LoVo (cell line): ENCODE measurements around the gene BRD4.

ENCODE experiments used
- DNase-seq: peaks from one replicate; pipeline ENCODE4 v3.0.0-alpha.2; 2016; ENCODE audit warnings: low spot score

Gene BRD4

GRCh38 chr19:15265214-15265849, 67.0 kb downstream of the BRD4 start:
- no peak for DNase-seq

DNA sequence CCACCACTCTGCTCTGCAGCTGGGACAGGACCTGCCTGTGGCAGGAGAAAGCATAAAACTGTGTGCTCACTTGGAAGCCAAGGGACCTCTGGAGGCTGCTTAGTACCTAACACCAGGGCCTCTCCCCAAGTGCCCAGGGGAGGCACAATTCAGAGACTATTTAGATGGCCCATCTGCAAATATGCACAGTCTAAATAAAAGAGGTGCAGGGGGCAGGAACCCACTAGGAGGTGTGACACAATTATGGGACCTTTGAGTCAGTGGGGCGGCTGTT, 67.5 kb downstream of the BRD4 start:
- DNase-seq = no peak

- DNase-seq = no peak
Observed at GRCh38 chr19:15264061-15264932, 68.0 kb downstream of the BRD4 start.

DNA sequence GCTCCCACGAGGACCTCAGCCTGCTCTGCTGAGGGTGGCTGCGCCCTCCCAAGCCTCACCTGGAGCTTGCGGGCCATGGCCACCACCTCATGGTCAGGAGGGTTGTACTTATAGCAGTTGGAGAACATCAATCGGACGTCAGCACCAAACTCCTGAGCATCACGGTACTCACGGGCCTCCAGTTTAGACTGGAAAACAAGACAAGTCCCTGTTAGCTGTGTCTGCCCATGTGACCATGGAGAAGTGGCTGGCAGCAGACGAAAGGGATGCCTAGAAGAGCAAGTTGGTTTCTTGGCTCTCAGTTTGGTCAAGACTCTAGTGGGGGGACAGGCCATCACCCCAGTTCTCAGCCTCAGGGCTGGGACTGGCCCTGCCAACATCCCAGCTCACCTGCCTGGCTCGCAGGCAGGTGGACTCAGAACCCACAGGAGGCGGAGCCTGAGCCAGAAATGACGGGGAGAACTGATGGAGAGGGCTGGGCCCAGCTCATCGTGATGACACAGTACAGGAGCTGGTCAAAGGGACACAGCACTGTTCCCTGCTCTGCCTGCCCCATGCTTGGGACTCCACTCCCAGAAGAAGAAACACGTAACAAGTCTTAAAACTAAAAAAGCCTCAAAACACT, 68.9 kb downstream of the BRD4 start:
- DNase-seq = no peak

- no peak for DNase-seq
Observed at GRCh38 chr19:15262011-15262410, 70.3 kb downstream of the BRD4 start.

DNA sequence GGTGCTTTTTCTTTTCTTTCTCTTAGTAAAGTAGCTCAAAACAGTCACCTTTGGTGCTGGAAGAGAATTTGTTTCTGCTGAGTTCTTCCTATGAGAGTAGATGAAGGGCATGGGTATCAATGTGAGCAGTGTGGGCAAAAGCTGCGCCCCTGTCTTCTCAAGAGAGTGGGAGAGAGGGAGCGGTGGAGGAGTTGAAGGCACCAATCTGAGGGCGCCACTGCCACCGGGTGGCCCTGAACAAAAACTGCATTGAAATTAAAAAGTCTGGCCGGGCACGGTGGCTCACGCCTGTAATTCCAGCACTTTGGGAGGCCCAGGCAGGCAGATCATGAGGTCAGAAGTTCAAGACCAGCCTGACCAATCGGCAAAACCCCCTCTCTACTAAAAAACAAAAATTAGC, 71.4 kb downstream of the BRD4 start:
- no peak for DNase-seq

- no peak for DNase-seq
Observed at GRCh38 chr19:15259907-15260306, 72.4 kb downstream of the BRD4 start.

DNA sequence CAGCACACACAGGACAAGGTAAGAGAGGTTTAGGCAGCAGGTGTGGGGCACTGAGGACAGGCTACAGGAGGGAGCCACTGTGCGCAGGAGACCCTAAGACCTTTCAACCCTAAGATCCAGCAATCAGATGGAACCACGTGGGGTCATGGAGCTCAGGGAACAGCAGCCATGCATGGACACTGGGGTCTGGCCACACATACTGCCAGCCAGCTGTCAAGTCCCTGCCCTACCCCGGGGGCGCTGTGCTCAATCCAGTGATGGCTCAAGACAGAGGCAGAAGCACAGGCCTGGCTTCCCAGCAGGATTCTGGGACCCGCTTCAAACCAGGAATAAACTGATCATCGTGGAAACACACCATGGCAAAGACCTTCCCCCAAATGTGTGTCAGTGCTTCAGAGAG, 74.6 kb downstream of the BRD4 start:
- DNase-seq = no peak

DNA sequence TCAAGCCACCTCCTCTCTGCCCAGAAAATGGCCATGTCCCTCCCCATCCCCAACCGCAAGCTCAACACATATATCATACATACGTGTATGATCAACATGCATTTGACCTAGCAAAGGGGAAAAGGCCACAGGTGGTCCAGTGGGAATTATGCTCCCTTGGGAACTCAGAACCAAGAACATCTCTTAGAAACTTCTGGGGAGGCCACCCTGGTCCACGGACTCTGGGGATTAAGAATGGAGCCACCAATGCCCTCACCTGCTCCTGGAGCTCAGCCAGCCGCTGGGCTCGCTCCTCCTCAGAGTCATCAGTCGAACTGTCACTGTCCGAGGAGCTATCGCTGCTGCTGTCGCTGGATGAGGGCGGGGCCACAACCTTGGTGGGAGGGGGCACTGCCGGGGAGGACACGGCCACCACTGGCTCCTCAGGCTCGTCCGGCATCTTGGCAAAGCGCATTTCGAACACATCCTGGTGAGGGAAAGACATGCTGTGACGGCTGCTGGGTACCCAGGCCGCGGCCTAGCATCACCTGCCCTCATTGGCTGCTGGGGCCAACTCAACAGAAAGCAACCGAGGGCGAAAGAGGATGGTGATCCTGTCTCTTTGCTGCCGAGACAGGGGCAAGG, 75.5 kb downstream of the BRD4 start:
- no peak for DNase-seq

GRCh38 chr19:15255359-15255990, 76.9 kb downstream of the BRD4 start:
- no peak for DNase-seq

DNA sequence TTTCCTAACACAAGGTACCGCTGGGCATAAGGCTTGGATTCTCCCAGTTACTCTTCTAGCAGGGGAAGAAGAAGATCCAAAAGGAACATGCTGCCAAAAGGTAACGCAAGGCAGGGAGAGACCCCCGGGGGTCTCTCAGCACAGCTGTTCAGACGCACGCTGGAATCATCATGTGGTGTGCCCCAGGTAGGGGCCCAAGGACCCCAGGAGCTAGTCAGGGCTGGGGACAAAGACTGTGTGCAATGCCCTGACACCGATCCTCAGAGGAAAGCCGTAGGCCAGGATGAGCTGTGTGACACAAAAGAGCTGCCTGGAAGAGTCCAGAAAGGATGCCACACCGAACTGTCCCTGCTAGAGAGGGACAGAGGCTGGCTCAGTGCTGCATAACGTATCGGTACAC, 77.8 kb downstream of the BRD4 start:
- DNase-seq = no peak

DNA sequence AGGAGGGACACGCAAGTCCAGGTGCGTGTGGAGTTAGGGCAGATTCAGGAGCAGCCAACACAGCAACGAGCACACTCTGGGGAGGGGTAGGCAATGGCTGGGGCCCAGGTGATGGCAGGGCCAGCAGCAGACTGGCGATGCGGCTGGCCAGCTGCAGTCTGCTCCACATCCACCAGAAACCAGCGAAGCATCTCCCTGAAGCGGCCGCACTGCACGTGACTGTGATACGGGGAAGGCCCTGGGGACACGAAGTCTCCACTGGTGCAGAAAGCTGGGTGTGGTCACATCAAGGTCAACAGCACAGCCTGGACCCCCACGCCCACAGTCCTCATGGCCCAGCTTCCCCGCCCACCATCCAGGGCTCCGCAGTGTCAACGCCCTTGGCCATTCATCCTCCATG, 78.8 kb downstream of the BRD4 start:
- DNase-seq = no peak

DNA sequence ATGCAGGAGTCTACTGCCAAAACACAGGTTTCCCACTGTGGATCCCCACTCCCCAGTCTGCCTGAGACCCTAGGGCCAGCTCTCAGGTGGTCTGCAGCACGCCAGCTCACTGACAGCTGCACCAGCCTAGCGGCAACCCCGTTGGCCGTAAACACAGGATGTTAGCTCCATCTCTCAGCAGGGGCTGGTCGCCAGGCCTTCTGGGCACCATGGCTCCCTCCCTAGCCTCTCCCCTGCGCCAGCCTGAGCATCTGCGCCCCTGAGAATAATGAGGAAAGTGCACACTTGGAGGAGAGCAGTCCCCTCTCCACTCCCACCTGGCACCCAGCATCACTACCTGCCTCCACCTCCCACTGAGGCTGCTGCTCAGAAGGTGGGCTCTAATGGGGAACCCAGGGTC, 79.3 kb downstream of the BRD4 start:
- DNase-seq = no peak

GRCh38 chr19:15252398-15253018, 79.8 kb downstream of the BRD4 start:
- DNase-seq = no peak

- DNase-seq = no peak
Observed at GRCh38 chr19:15251749-15252397, 80.5 kb downstream of the BRD4 start.

DNA sequence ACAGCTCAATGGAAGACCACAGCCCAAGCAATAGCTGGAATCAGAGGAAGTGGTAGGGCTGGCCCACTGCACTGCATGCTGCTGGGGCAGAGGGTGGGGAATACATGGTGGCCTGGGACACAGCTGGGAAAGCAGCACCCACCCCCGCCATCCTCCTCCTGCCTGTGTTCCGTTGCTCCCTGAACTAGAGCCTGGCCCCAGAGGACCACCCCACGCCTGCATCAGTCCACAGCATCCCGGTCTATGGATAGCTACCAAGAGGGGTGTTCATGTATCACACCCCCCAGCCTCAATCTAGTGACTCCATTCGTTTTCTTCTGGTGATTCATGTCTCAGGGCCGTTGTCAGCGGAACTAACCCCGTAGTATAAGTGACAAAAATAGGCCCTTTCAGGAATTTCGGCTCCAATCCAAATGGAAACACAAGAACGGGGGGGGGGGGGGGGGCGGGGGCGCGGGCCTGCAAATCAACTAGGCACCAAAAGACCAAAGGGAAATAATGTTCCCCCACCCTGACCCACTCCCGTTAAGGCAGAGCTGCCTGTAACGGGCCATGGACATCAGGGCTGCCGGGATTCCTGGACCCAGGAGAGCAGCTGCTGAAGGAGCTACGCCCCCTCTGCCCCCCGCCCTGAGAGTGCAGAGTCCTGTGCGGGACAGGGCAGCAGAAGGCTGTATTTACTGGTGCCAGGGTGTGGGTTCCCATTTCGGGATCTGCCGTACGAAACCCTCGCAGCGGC, 81.2 kb downstream of the BRD4 start:
- DNase-seq = no peak

DNA sequence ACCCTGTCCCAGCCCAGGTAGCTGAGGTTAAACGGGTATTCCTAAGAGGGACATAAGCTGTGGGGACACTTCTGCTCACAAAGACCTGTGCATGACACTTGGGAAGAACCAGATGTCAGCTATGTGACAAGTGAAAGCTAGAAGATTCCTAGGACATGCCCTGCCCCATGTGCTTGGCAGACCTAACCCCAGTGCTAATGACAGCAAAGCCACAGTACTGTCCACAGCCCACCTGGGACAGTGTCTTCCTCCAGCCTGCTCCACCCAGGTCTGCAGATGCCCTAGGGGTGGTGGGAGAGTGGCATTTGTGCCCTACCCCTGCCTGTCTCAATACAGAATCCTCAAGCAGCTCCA, 81.7 kb downstream of the BRD4 start:
- DNase-seq = no peak

DNA sequence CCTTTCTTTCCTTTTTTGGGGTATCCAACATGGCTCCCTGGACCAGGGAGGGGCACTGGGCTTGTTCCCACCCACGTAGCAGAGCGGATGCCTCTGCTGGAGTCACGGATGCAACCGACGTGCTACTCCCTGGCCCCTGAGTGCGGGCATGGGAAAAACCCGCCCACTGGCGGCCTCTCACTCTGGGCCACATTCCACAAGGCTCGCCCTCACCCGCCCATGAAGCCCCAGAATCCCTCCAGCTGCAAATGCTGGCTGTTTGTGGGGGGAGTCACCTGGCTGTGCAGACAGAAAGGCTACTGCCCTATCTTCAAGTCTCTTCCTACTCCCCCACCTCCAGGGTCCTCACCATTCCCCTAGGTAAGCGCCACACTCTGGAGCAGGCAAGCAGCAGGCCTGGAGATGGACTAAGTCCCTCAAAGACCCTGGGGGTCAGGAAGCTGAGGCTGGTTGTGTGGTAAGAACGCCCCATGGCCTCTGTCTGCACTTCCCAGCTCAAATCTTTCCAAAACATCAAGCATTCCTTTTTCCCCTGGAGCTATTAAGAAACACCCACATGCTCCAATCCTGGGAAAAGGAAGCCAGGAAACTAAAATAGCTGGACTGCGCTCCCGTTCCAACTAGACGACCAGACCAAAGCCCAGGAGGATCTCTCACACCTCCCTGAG, 82.2 kb downstream of the BRD4 start:
- no peak for DNase-seq

DNA sequence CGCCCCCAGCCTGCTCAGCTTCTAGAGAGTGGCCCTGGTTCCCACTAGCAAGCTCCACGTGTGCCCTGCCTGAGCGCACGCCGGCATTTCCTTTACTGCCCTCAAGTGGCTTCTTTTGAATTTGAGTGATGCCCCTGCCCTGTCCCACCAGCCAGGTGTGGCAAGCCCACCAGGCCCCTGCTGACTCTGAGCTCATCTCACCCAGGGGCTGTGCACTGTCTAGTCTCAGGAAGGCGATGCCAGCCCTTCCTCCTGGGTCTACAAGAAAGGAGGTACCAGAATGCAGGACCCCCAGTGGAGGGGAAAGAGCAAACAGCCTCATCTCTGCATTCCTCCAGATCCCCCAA, 82.8 kb downstream of the BRD4 start:
- no peak for DNase-seq
